Measurements from ENCODE around the gene CPNE7.

DNA sequence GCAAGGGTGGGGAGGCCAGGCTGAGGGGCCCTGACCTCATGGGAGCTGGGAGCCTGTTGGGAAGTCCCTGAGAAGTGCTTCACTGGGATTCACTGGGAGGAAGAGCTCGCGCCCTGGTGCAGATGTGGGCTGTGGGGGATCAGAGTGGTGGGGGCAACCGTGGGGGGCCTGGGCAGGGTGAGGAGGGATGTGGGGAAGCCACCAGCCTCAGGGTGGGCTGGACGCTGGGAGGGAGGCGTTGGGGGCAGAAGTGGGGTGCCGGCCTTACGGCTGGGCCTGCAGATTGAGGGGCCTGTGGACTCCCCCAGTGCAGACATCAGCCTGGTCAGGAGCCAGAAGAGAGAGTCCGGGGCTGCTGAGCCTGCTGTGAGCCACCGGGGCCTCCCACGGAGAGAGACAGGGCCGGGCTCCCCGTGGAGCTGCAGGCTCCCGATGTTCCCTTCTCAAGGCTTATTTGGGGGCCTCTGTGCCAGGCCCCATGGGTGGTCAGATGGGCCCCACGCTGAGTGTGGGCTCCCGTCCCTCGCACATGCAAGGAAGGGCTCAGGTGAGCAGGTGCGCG, 45.7 kb downstream of the CPNE7 start:
- TF ChIP-seq CTCF (IDR thresholded peaks at IDR 0.05; ENCODE audit: poor library complexity, severe bottlenecking), result no peak
- no peak for TF ChIP-seq POLR2AphosphoS5 (IDR thresholded peaks at IDR 0.05)
- TF ChIP-seq EZH2 (IDR thresholded peaks at IDR 0.05; ENCODE audit: borderline replicate concordance, insufficient read depth, low read length, poor library complexity, severe bottlenecking), result no peak
- no peak for TF ChIP-seq SMC3 (conservative IDR thresholded peaks at IDR 0.05; ENCODE audit: poor library complexity)
- TF ChIP-seq RAD21 (conservative IDR thresholded peaks at IDR 0.05), result no peak
- no peak for TF ChIP-seq EP300 (conservative IDR thresholded peaks at IDR 0.05; ENCODE audit: poor library complexity, severe bottlenecking)
- TF ChIP-seq REST (IDR thresholded peaks at IDR 0.05; ENCODE audit: borderline replicate concordance), result no peak
- TF ChIP-seq TAF1 (IDR thresholded peaks at IDR 0.05; ENCODE audit: low read depth), result no peak
